CD4-positive, alpha-beta T cell treated with Interferon alpha-2 for 1 hour (primary cell): Measurements from ENCODE around the gene REEP3.

Experiments used
- DNase-seq, 2 donors: peaks; one replicate each; pipeline ENCODE4 v3.0.0-alpha.2; 2020 to 2022

REEP3 gene

DNA sequence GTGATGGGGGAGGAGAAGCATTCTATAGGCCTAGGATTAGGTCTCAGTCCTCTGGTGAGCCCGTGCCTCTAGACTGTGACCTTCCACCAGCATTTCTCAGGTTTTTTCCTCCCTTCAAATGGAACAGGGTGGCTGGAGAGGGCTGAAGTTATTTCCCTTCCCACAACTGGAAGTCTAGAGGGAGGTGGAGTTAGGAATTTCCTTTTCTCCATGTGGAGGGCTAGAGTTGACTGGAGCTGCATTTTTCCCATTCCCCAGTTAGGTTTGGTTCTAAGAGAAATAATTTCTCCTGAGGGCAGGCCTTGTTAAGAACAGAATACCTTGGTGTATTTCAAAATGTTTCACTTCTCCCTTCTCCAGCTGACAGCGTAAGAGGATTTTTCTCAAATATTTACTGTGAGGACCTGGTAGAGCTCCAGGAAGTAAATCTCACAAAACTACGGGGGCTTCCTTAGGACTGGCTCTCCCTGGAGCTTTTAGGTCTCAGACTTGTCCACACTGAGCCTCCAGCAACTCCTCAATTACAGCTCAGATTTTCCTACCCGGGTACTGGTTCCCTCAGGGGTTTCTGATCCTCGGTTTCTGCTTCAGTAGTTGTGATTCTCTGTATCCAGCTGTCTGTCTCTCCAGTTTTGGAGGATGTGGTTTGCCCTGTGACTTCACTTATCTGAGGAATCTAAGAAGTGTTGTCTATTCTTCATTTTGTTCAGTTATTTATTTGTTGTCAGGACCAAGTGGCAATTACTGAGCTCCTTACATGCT is 6.0 kb upstream of the REEP3 start:
- DNase-seq: peak in 1 of 2 donors; percentile 28

DNA sequence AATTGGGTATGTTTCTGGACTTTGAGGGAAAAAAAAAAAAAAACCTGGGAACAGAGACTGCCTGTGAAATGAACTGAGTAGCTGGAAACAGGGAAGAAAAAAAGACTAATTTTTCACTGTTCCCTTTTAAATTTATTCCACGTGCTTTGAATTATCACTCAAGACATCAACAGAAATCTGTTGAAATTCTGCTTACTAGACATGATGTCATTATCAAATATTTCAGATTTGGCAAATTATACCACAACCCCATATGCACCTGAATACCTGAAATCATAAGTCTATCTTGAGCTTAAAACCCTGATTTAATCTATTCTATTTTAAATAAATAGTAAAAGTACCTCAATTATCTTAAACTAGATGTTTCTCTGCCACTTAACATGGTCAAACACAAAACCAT is 5.0 kb upstream of the REEP3 start:
- DNase-seq: no peak

DNA sequence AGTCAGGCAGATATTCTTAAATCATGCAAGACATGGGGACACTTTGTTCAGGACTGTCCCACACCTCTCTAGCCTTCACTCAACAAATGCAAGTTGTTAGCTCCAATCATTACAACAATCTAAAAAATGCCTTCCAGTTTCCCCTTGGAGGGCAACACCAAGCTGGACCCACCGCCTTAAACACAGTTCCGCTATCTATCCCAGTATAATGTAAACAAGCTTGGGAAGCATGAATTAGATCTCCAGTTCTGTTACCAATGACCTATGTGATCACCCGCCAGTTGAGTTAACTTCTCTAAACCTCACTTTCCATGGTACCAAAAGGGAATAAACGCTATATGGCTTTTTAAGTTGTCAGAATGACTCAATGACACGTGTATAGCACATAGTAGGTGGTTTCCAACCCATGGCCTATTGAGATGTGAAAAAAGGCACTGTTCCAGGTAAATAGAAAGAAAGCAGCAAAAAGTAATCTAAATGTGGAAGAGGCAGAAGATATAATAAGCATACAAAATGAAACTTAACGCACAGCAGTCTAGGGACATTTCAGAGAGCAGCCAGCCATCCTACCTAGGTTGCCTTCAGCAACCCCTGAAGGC is 2.4 kb upstream of the REEP3 start:
- no peak for DNase-seq

DNA sequence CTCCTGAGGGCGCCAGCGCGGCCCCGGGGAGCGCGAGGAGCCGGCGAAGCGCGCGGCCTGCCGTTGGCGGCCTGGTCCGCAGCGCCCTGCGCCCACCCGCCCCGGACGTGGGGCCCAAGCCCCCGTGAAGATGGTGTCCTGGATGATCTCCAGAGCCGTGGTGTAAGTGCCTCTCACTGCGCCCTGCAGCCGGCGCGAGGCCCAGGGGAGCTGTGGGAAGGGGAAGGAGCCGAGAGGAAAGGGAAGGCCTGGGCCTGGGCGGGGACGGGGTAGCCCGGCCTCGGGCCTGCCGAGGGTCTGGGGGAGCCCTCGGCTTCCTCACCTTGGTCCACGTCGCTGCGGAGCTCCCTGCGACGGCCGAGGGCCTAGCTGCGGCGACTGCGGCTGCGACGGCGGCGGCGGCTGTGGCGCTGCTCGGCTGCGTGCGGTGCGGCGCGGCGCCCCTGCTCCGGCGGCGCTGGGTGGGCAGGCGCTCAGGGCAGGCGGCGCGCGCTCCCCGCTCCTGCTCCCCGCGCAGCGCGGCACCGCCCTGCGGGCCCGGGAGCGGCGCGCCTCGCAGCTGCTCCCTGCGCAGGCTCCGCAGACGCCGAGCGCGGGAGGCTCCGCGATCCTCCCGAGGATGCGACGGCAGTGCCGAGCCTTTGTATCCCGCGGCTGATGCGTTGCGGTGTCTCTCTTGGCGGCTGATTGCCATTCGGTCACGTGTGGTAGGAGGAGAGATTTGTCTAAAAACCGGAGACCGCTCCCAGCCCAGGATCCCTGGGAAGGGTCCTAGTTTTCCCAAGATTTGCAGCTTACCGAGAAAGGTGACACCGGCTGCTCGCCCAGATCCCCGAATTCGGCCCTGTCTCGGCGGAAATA is 445 bp downstream of the REEP3 start:
- peak; percentile 37 to 57 for DNase-seq

DNA sequence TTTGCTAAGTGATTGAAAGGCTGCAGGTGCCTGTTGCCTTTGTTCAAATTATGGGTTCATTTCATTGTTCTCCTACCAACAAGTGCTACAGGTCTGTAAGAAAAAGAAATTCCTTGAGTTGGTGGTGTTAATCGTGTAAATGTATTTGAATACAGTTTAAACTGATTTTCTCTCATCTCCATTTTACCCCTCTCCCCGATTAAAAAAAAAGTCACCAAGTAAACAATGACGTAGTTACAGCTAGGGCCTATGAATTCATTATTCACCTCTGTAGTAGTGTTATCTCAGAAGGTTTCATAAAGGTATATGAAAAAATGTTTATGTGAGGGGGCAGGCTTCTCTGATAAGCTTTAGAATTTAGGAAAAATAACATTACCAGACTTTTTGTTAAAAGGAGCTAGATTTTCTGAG is 1.1 kb downstream of the REEP3 start:
- DNase-seq: peak in 1 of 2 donors; percentile 54

DNA sequence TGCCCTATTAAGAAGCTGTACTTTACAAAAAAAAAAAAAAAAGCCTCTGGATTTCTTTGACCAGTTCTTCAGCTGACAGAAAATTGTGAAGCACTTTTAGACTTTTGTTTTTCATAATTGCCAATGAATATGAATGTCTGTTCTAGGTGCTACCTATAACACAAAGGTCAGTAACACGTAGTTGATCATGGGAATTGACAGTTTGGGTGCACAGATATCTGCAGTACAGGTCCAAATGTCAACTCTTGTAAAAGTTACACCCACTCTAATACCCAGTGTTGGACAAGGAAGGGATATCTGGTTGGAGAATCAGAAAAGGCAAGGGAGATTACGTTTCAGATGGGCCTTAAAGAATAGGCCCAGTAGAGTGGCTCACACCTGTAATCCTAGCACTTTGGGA is 1.8 kb downstream of the REEP3 start:
- DNase-seq: no peak

DNA sequence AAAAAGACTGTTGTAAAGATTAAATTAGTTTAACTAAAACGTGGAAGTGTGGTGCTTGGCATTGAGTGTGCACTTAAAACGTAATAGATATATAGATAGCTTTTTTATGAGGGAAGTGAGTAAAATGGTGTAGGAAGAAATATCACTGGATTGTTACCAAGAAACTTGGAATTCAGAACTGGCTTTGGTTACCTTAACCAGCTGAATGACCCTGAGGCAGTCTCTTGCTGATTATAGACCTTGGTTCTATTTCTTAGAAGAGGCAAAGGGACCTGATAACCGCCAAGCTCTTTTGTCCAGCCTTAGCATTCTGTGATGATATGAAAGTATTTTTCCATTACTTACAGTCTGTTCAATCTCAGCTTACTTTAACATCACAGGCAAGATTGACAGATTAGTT is 3.8 kb downstream of the REEP3 start:
- DNase-seq: no peak

DNA sequence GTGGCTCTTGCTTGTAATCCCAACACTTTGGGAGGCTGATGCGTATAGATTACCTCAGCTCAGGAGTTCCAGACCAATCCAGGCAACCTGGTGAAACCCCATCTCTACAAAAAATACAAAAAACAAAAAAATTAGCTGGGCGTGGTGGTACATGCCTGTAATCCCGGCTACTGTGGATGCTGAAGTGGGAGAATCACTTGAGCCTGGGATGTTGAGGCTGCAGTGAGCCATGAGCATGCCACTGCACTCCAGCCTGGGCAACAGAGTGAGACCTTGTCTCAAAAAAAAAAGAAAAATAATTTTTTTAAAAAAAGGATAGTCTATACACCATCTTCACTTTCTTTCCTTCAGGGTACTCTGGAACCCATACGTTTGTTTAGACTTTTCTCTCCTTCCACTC is 6.2 kb downstream of the REEP3 start:
- DNase-seq: no peak

DNA sequence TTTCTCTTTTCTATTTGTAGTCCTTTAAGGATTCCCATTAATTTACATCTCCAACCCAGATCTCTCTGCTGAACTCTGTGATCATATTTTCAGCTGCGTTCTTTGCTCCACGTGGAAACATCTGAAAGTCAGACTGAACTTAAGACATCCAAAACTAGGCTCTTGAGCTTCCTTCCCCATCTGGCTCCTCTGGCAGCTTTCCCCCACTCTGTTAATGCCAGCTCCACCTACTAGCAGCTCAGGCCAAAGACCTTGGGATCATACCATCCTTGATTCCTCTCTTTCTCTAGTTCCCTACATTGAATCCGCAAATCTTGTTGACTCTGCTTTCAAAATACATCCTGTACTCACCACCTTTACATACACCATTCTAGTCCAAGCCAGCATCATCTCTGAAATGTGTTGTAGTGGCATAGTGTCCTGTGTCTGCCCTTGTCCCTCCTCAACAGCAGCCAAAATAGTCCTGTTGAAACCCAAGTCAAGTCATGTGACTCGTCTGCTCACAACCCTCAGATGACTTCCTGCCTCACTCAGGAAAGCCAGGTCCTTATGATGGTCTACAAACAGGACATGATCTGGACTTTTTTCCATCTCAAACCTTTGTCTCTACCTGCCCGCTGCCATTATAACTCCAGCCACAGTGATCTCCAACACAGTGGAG is 7.0 kb downstream of the REEP3 start:
- no peak for DNase-seq

DNA sequence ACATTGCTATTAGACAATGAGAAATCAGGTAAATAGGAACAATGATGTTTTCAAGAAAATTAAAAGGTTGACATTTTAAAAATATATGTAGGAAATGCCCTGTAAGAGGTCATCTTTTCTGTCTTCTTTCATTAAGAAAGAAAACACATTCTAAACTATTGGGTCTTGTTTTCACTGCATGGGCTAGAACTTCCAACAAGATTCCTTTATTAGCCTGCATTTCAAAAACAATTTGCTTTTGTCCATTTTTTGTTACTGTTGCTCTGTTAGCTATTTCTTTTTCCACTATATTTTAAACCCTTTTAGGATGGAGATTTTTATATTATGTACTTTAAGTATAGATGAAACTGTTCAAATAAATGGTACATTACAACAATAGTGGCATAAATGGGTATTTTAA is 9.2 kb downstream of the REEP3 start:
- no peak for DNase-seq

DNA sequence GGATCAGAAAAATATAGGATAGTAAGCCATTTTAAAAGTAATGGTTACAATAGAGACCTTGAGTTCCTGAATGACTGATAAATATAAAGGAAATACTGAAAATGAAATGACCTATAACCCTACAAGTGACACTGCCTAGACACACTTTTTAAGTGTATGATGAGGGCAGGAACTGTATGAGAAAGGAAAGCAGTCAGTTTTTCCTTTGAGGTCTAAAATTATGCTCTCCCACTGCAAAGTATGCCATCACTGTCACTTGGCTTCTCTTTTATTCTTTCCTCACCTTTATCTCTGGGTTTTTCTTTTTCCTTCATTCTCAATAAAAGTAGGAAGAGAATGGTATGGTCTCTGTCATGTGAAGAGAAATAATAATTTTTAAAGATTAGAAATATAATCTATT is 13.5 kb downstream of the REEP3 start:
- no peak for DNase-seq

DNA sequence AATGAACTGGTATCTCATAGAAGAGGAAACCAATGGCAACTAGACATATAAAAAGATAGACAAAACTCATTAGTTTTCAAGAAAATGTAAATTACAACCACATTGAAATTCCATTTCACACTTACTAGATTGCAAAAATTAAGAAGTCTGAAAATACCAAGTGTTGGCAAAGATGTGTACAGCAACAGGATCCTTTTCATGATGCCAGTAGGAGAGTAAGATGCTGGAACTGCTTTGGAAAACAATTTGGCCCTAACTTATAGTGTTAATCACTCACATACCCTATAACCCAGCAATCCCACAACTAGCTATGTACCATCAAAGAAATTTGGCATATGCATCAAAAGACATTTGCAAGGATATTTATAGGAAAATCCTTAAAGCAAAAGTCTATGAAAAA is 15.5 kb downstream of the REEP3 start:
- DNase-seq: no peak

DNA sequence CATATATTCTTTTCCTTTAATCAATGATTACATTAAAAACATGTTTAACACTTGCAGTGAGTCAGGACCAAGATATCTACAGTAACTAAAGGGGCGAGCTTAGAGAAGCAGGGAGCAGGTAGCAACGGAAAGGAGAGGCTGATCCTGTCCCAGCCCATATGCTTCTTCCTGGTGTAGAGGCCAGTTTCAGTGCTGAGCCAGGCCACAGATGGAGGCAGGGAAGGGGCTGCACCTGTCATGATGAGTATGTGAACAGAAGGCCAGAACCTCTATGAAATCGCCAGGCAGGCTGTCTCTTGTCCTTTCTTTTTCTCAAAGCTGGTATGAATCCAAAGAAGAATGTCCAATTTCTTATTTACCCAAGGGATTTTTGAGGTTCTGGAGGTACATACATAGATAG is 16.3 kb downstream of the REEP3 start:
- no peak for DNase-seq

DNA sequence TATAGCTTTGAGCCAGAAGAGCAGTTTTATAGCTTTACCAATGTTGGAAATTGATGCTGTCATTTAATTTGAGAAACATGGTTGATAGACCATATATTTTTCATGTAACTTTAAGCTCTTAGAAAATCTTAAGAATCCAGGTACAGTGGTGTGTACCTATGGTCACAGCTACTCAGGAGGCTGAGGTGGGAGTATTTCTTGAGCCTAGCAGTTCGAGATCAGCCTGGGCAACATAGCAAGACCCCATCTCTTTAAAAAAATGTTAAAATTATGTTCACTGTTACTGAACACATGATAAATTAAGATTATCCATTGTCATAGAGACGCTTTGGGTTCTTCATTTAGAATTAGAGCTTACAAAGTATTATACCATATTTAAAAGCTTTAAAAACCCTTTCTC is 18.2 kb downstream of the REEP3 start:
- no peak for DNase-seq

DNA sequence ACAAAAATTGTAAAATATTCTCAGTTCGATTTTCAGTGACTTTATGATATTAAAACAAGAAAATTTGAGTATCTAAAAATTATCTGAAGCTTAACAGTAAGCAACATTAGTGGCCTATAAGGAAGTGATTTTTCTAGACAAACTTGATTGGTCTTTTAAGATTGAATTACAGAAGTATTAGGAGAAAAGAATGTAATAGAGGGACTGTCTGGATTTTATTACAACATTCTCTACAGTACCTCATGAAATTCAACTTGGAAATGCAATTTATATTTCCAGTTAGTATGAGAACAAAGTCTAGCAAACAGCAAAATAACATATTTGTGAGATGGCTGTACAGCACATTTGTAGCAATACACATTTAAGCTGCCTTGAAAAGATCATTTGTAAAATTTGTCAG is 18.8 kb downstream of the REEP3 start:
- DNase-seq: no peak

DNA sequence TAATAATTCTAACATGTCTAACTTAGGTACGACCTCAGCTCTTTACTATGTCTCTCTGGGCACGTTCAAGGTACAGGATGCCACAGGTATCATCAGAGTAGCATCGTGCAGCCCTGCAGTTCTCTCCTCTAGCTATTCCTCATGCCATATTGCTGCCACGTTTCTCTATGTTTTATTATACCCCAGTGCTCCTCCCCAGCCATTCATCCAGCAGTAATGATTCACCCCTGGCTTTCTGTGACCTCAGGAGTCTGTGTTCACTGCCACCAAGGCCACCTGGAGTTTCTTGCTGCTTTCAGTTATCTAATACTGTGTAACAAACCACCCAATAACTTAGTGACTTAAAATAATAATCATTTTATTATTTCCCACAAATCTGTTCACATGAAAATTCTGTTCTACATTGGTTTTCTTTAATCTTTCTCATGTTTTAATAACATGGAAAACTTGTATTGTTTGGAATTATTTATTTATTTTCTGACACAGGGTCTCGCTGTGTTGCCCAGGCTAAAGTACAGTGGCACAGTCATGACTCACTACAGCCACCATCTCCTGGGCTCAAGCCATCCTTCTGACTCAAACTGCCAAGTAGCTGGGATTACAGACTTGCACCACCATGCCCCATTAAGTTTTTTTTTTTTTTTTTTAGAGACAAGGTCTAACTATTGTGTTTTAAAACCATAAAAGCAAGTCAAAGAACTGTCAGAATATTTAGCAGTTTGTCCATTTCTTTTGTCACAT is 21.8 kb downstream of the REEP3 start:
- no peak for DNase-seq

DNA sequence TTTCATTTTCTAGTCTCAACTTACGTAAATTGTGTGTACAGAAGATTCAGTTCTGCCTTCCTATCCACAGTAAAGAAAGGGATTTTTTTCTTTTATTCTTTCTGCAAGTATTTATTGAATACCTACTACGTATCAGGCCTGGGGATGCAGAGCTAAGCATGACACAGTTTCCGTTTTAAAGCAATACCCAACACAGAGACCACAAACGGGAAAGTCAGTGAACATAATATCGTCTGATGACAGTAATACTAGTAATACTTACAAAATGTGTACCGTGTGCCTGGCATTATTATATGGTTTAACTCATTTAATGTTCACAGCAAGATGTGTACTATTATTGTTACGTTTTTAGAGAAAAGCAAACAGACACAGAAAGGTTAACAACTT is 22.4 kb downstream of the REEP3 start:
- DNase-seq: no peak

DNA sequence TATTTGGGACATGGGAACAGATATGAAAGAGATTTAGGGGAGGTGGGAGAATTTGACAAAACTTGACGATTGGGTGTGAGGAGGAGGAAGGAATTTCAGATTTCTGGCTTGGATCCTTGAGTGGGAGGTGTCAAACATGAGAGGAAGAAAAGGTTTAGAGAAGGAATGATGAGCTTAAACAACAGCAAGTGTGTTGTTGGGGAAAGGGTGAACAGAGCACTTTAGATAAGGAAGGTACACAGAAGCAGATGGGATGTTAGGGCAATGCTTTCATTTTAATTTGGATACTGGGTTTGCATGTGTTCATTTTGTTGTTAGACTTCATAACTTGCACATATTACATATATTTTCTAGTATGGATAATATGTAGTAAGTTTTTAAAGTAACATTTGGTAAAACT is 23.2 kb downstream of the REEP3 start:
- no peak for DNase-seq

DNA sequence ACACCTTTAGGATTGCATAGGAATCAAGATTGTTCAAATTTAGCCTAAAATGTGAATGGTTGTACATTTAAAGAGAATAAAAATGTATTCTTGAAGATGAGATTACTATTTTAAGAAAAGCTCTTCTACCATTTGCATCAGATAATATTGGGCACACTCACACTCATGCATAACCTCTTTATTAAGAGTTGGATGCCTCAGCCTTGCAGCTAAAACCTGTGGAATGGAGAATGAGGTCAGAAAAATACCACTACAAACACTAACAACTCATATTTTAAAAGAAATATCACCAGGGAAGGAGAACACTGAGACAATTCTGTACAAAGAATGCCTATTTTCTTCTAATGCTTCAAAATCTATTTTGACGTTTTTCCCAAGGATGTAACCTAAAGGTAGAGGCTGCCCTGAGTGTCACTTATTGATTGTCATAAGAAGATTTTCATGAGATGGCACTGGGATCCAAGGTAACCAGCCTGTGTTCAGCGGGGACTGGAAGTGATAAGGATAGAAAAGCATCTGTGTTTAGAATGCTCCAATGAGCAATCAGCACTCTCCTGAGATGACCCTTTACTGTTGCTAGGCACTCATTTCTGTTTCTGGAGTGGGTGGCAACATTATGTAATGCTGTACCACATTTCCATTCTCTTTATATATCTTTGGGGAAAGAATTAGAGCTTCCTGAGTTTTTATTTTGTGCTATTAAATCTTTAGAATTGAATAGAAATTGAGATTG is 26.6 kb downstream of the REEP3 start:
- no peak for DNase-seq

DNA sequence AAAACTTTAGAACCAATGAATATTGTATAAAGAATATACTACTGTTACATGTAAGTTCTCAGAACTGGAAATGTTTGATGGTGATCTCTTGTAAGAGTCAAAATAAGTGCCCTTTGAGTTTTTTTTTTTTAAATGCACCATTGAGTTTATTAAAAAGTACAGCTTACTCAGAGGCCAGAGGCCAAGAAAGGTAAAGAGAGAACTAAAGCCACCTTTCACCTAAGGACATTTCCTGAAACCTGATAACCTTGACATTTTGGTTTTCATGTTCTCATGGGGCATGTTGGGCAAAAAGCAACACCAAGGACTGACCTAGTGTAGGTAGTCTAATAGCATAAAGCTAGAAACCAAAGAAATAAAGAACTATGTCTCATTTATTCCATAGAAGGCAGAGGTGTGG is 27.7 kb downstream of the REEP3 start:
- DNase-seq: no peak

DNA sequence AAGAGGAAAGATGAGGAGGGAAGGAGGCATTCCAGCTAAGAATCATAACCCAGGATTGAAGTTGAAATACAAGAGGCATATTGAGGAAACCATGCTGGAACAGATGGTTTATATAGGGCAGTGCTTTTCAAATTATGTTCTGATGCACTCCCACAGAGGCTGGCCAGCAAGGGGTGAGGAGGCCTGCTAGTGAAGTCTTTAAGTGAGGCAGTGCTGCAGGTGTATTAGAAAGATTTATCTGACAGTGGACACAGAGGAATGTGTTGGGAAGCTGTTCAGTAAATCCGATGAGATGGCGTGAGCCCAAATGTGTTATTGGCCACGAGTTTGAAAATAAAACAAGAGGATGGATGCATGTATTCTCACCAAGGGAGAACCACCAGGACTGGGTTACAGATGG is 28.6 kb downstream of the REEP3 start:
- DNase-seq: no peak

DNA sequence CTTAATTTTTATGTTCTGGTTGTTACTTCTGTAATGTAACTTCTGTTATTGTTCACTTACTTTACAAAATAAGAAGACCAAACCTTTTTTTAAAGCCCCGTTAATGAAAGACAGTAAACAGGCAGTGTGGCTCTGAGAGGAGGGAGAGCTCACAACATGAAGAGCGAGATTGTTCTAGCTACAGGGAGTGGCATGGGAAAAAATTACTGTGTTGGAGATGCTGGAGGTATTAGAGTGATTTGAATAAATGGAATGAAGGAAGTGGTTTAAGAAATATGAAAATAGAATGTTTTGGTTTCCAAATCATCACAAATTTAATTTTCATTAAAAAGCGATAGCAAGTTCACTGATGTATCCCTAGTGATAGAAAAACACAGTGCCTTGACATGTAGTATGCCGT is 31.8 kb downstream of the REEP3 start:
- no peak for DNase-seq
